ENCODE measurements around the gene SETDB1. TPM values are rescaled to one million over a fixed set of nuclear protein-coding genes. Genes with fewer than 3 reads are reported as not detected.
"Not testable (repeated sequence)": the region's sequence is repeated elsewhere in the genome, so short reads cannot be mapped to it uniquely, and the experiment has no call there.

SETDB1 gene
- total RNA-seq, 2 experiments from 2014 or later: 64.0 to 64.6 TPM

GRCh38 chr1:150906329-150906728 is 19.8 kb upstream of the SETDB1 start:
- POLR2A ChIA-PET: no interaction called here

GRCh38 chr1:150906813-150907212 is 19.4 kb upstream of the SETDB1 start:
- Mint-ChIP-seq H3K27ac (no peak overlapping the region), H3K4me1 (no peaks in the 10 kb centered on the region), H3K36me3 (peaks cover 4% of the 10 kb centered on the region), H3K4me3 (no peak overlapping the region), H3K27me3 (no peaks in the 10 kb centered on the region), H3K9me3 (peaks cover 3% of the 10 kb centered on the region)
- DNase-seq (no peak), ATAC-seq (ENCODE audit: low read depth) (no peak)
- POLR2A ChIA-PET: no interaction called here

More at GRCh38 chr1:150906329-150906728, 19.8 kb upstream of the SETDB1 start:
- DNase-seq (no peak), ATAC-seq (ENCODE audit: low read depth) (no peak)
- Mint-ChIP-seq H3K36me3 (peaks cover 4% of the 10 kb centered on the region), H3K27ac (no peak overlapping the region), H3K27me3 (no peaks in the 10 kb centered on the region), H3K4me1 (no peaks in the 10 kb centered on the region), H3K9me3 (peaks cover 3% of the 10 kb centered on the region), H3K4me3 (no peak overlapping the region)

GRCh38 chr1:150909585-150910180 is 16.5 kb upstream of the SETDB1 start:
- Mint-ChIP-seq H3K36me3 (peaks cover 4% of the 10 kb centered on the region), H3K4me1 (no peaks in the 10 kb centered on the region), H3K4me3 (no peak overlapping the region), H3K9me3 (peaks cover 4% of the 10 kb centered on the region), H3K27ac (no peak overlapping the region), H3K27me3 (no peaks in the 10 kb centered on the region)
- no peak for ATAC-seq (ENCODE audit: low read depth)
- POLR2A ChIA-PET: no interaction called here
- DNase-seq: no peak

- ATAC-seq (ENCODE audit: low read depth): no peak
- H3K9me3 Mint-ChIP-seq: peaks cover 4% of the 10 kb centered on the region
- peaks cover 4% of the 10 kb centered on the region for H3K36me3 Mint-ChIP-seq
- H3K4me3 Mint-ChIP-seq: no peak overlapping the region
- no peaks in the 10 kb centered on the region for H3K27me3 Mint-ChIP-seq
- POLR2A ChIA-PET: no interaction called here
- no peaks in the 10 kb centered on the region for H3K4me1 Mint-ChIP-seq
- no peak for DNase-seq
- H3K27ac Mint-ChIP-seq: no peak overlapping the region
Measured at GRCh38 chr1:150912623-150913022, 13.5 kb upstream of the SETDB1 start.

GRCh38 chr1:150917387-150917786 is 8.8 kb upstream of the SETDB1 start:
- Mint-ChIP-seq H3K4me3 (no peak overlapping the region), H3K9me3 (no peaks in the 10 kb centered on the region), H3K4me1 (peaks cover 5% of the 10 kb centered on the region), H3K27me3 (no peaks in the 10 kb centered on the region), H3K36me3 (no peaks in the 10 kb centered on the region), H3K27ac (no peak overlapping the region)
- no peak for ATAC-seq (ENCODE audit: low read depth)
- POLR2A ChIA-PET: no interaction called here
- no peak for DNase-seq

GRCh38 chr1:150922519-150922975 is 3.6 kb upstream of the SETDB1 start:
- no peaks in the 10 kb centered on the region for H3K27me3 Mint-ChIP-seq
- ATAC-seq (ENCODE audit: low read depth) (peak; percentile 45), DNase-seq (peak; percentile 53)
- no peak overlapping the region for H3K4me3 Mint-ChIP-seq
- peaks cover under 1% of the 10 kb centered on the region for H3K36me3 Mint-ChIP-seq
- peaks cover 13% of the 10 kb centered on the region for H3K4me1 Mint-ChIP-seq
- H3K27ac Mint-ChIP-seq: peak overlapping the region; percentile 5
- H3K9me3 Mint-ChIP-seq: no peaks in the 10 kb centered on the region
- POLR2A ChIA-PET: interaction anchor here (0.6 to 2.1 kb wide), 5 partner anchors 32 to 343 kb away, joined by 3 to 9 read pairs (median 4); partner anchors contain the start of genes ARNT, CTSS and MCL1

- H3K27ac Mint-ChIP-seq: peak overlapping the region; percentile 98
- ATAC-seq (ENCODE audit: low read depth): no peak
- no peaks in the 10 kb centered on the region for H3K27me3 Mint-ChIP-seq
- H3K4me1 Mint-ChIP-seq: peaks cover 20% of the 10 kb centered on the region
- DNase-seq: peak; percentile 36
- peak overlapping the region; percentile 98 for H3K4me3 Mint-ChIP-seq
- H3K36me3 Mint-ChIP-seq: peaks cover 22% of the 10 kb centered on the region
- H3K9me3 Mint-ChIP-seq: no peaks in the 10 kb centered on the region
- POLR2A ChIA-PET: interaction anchor here (0.7 to 1.5 kb wide), 5 partner anchors 44 to 361 kb away, joined by 3 to 5 read pairs (median 3); partner anchors contain the start of genes ENSA and MCL1
Measured at GRCh38 chr1:150925080-150925479, 1.1 kb upstream of the SETDB1 start.

- Mint-ChIP-seq H3K27ac (peak overlapping the region; percentile 98), H3K27me3 (no peaks in the 10 kb centered on the region), H3K9me3 (peaks cover 6% of the 10 kb centered on the region), H3K4me1 (peaks cover 12% of the 10 kb centered on the region), H3K36me3 (peaks cover 43% of the 10 kb centered on the region), H3K4me3 (peak overlapping the region; percentile 98)
- DNase-seq (no peak), ATAC-seq (ENCODE audit: low read depth) (no peak)
- POLR2A ChIA-PET: interaction anchor here (0.6 to 2.5 kb wide), 3 partner anchors 47 to 164 kb away, joined by 3 to 9 read pairs (median 3); partner anchors contain the start of gene CERS2
Measured at GRCh38 chr1:150927624-150928023, 1.5 kb downstream of the SETDB1 start.

GRCh38 chr1:150928286-150928685 is 2.1 kb downstream of the SETDB1 start:
- Mint-ChIP-seq H3K27me3 (no peaks in the 10 kb centered on the region), H3K27ac (no peak overlapping the region), H3K4me3 (peak overlapping the region; percentile 40), H3K36me3 (peaks cover 47% of the 10 kb centered on the region), H3K4me1 (peaks cover 11% of the 10 kb centered on the region), H3K9me3 (peaks cover 6% of the 10 kb centered on the region)
- POLR2A ChIA-PET: interaction anchor here (0.6 to 2.5 kb wide), 2 partner anchors 46 to 52 kb away, joined by 3 to 9 read pairs; partner anchors contain the start of gene CERS2
- ATAC-seq (ENCODE audit: low read depth) (no peak), DNase-seq (no peak)

- POLR2A ChIA-PET; H3K9me3 Mint-ChIP-seq; ATAC-seq (ENCODE audit: low read depth): not testable (repeated sequence)
Measured at GRCh38 chr1:150928775-150929174, 2.6 kb downstream of the SETDB1 start.

GRCh38 chr1:150931773-150932172 is 5.6 kb downstream of the SETDB1 start:
- no peak overlapping the region for H3K27ac Mint-ChIP-seq
- DNase-seq (no peak), ATAC-seq (ENCODE audit: low read depth) (no peak)
- H3K4me3 Mint-ChIP-seq: no peak overlapping the region
- H3K27me3 Mint-ChIP-seq: no peaks in the 10 kb centered on the region
- H3K9me3 Mint-ChIP-seq: peaks cover 6% of the 10 kb centered on the region
- peaks cover 11% of the 10 kb centered on the region for H3K4me1 Mint-ChIP-seq
- POLR2A ChIA-PET: no interaction called here
- H3K36me3 Mint-ChIP-seq: peaks cover 65% of the 10 kb centered on the region

More at GRCh38 chr1:150928775-150929174, 2.6 kb downstream of the SETDB1 start:
- not testable (repeated sequence) for H3K27me3 Mint-ChIP-seq, DNase-seq, H3K27ac Mint-ChIP-seq, H3K4me3 Mint-ChIP-seq
- Mint-ChIP-seq H3K36me3 (peaks cover 50% of the 10 kb centered on the region), H3K4me1 (peaks cover 11% of the 10 kb centered on the region)

GRCh38 chr1:150944856-150945255 is 18.7 kb downstream of the SETDB1 start:
- POLR2A ChIA-PET: no interaction called here
- Mint-ChIP-seq H3K27ac (no peak overlapping the region), H3K9me3 (no peaks in the 10 kb centered on the region), H3K36me3 (peaks cover 34% of the 10 kb centered on the region), H3K4me1 (no peaks in the 10 kb centered on the region), H3K4me3 (no peak overlapping the region), H3K27me3 (no peaks in the 10 kb centered on the region)
- DNase-seq (no peak), ATAC-seq (ENCODE audit: low read depth) (no peak)

- no peaks in the 10 kb centered on the region for H3K27me3 Mint-ChIP-seq
- no peak for ATAC-seq (ENCODE audit: low read depth)
- POLR2A ChIA-PET: no interaction called here
- H3K4me1 Mint-ChIP-seq: peaks cover 2% of the 10 kb centered on the region
- H3K4me3 Mint-ChIP-seq: no peak overlapping the region
- no peak for DNase-seq
- H3K27ac Mint-ChIP-seq: no peak overlapping the region
- peaks cover 31% of the 10 kb centered on the region for H3K36me3 Mint-ChIP-seq
- no peaks in the 10 kb centered on the region for H3K9me3 Mint-ChIP-seq
Measured at GRCh38 chr1:150954708-150955107, 28.5 kb downstream of the SETDB1 start.

- H3K27me3 Mint-ChIP-seq: no peaks in the 10 kb centered on the region
- DNase-seq (no peak), ATAC-seq (ENCODE audit: low read depth) (no peak)
- H3K36me3 Mint-ChIP-seq: peaks cover 36% of the 10 kb centered on the region
- H3K4me3 Mint-ChIP-seq: no peak overlapping the region
- peaks cover 2% of the 10 kb centered on the region for H3K4me1 Mint-ChIP-seq
- POLR2A ChIA-PET: no interaction called here
- H3K27ac Mint-ChIP-seq: no peak overlapping the region
- no peaks in the 10 kb centered on the region for H3K9me3 Mint-ChIP-seq
Measured at GRCh38 chr1:150955280-150955679, 29.1 kb downstream of the SETDB1 start.

Data from activated naive CD8-positive, alpha-beta T cell treated with anti-CD3 and anti-CD28 coated beads, Interleukin-2, amount 10 ng/mL, durations not matched to agents 7 days and 5 days (primary cell).